GM19467 (cell line): ENCODE results near the gene CSF1.

Experiments
- ATAC-seq: cut with Tn5 transposase; IDR thresholded peaks from one replicate; pipeline ENCODE4 v1.9.1; 2021; ENCODE audit warnings: mild to moderate bottlenecking, moderate library complexity; ENCODE audit not compliant: unreplicated experiment

The CSF1 gene

DNA sequence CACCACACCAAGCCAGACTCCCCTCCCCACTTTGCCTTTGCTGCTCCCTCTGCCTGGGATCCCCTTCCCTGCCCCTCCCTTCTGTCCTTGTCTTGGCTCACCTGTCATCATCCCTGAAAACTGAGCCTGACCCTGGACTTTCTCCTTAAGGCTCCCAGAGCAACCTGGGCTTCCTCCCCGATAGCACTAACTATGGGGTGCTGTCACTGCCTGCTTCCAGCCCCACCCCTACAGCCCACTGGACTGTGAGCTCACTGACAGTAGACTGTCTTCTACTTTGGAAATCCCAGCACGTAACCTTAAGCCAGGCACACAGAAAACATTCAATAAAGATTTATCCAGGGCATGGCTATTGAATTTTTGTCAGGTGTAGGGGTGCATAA is 9.5 kb upstream of the CSF1 start:
- no peak for ATAC-seq

DNA sequence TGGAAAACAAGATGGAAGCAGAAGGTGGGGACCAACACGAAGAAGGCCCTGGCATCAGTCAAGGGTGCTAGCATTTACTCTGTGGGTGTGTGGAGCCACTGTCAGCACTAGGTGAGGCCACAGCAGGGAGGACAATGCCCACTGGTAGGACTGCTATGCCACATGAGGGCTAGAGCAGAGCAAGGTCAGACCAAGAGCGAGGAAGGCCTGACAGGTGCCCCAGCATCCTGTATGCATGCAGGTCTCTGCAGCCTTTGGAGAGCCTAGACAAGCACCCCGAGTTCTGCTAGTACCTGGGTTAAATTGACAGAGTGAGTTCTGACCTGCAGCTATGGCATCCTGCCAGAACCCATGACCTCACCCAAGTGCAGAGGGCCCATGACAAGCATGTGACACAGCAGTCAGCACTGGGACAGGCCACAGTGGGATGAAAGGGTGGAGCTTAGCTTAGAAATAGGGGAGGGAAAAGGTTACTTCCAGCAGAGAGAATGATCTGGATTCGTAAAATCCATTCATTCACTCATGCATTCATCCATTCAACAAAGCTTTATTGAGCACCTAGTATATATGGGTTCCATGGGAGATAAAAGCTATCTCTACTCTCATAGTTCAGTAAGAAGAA is 9.0 kb upstream of the CSF1 start:
- no peak for ATAC-seq

GRCh38 chr1:109902204-109902985 is 8.3 kb upstream of the CSF1 start:
- no peak for ATAC-seq

- no peak for ATAC-seq
Observed at GRCh38 chr1:109903376-109903930, 7.2 kb upstream of the CSF1 start.

DNA sequence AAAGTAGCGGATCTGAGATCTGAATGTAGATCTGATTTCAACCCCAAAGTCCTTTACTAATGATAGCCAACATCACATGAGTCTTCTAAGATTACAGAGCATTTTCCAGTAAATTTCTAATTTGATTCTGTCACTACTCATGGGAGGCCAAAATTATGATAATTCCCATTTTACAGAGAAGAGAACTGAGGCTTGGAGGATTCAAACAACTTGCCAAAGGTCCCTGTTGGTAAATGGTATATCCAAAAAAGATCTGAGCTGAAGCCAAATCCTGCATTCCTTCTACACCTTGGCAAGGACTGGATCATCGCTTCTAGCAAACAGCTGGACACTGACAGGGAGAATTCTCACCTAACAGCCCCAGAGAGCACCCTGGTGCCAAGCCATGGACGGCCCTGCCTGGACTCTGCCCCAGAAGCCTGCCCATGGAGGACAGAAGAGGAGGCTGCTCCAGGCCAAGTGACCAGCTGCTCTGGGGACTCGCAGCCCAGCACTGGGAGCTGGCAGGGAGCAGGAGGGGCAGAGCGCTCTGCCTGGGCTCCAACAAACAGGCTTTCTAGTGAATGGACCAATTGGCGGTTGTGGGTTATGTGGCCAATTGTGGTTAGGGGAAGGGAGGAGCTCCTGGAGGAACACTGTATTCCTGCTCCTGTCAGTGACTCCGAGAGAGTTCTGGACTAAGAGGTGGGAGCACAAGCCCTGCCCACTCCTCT is 6.4 kb upstream of the CSF1 start:
- ATAC-seq: no peak

- no peak for ATAC-seq
Observed at GRCh38 chr1:109905491-109905890, 5.2 kb upstream of the CSF1 start.

- ATAC-seq: peak; percentile 87
Observed at GRCh38 chr1:109906160-109906838, 4.3 kb upstream of the CSF1 start.

DNA sequence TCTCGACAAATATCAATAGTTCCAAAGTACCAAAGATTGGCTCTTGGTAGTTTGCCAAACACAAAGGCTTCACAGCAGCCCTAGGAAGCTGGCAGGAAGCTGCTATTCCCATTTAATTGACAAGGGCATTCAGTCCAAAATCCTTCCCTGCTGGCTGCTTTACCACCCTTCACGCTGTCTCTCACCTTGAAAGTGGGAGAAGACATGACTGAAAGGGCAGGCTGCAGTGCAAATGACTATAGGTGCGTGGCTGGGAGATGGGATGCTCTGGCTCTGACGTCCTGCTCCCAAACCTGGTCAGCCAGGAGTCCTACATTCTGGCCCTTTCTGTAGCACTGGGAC is 3.8 kb upstream of the CSF1 start:
- no peak for ATAC-seq

GRCh38 chr1:109907190-109907774 is 3.4 kb upstream of the CSF1 start:
- ATAC-seq: no peak

- no peak for ATAC-seq
Observed at GRCh38 chr1:109908836-109909235, 1.8 kb upstream of the CSF1 start.

DNA sequence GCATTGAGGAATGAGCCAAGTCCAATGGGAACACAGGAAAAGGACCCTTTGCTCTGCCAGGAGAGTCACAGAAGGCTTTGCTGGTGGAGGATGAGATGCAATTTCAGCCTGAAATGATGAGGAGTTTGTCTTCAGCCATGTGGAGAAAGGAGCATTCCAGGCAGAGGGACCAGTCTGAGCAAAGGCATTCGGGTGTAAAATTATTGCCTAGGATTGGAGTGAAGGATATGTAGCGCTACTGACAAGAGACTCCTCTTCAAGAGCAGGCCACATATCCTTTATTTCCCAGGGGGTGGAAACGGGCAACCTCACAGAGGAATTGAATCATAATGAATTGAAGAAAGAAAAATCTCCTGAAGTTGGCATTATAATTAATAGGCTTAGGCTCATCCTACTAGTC is 1.1 kb upstream of the CSF1 start:
- no peak for ATAC-seq

DNA sequence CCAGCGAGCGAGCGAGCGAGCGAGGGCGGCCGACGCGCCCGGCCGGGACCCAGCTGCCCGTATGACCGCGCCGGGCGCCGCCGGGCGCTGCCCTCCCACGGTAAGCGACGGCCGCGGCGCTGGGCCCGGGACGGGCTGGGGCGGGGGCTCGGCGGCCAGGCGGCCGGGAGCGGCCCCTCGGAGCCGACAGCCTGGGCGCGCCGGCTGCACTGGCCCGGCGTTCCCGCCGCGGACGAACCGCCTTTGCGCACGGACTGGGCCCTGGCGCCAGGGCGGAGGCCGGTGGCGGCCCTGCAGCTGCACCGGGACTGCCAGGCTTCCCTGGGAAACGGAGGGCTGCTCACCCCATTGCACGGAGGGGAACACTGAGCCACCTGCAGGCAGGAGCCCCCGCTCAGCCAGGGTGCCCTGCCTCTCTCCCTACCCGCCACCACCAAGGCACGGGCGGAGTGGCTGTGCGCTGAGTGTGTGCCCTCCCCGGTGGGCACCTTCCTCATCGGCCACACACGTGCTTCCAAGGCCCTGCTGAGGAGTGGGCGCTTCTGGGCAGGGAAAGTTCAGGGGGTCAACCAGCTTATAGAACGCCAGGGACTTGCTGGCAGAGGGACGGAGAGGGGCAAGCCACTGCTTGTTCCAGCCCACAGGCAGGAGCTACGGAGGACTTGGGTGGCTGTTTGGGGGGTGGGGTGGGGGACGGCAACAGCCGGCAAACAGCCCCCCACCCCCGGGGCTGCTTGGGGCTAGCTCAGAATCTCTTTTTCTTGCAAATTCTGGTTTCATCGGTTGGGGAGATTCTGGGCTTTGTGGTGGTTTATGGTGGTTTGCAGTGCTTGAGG is 532 bp downstream of the CSF1 start:
- no peak for ATAC-seq

GRCh38 chr1:109912214-109912861 is 1.7 kb downstream of the CSF1 start:
- ATAC-seq: no peak

DNA sequence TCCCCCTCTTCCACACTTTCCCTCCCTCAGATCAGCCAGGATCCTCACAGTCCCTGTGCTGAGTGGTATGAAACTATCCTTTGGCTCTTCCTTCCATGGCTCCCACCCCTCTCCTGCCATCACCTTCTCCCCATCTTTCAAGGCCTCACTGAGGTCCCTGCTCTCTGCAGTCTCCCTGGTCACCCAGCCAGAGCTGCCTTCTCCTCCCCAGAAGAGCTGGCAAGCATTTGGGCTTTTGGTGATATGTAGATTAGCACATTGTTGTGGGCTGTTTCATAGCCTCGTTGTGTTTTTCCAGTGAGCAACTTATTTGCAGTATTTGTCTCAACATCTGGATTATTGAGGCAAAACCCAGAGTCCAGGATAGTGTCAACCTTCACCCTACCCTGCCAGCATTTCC is 2.2 kb downstream of the CSF1 start:
- ATAC-seq: no peak

- ATAC-seq: no peak
Observed at GRCh38 chr1:109913360-109913879, 2.8 kb downstream of the CSF1 start.

DNA sequence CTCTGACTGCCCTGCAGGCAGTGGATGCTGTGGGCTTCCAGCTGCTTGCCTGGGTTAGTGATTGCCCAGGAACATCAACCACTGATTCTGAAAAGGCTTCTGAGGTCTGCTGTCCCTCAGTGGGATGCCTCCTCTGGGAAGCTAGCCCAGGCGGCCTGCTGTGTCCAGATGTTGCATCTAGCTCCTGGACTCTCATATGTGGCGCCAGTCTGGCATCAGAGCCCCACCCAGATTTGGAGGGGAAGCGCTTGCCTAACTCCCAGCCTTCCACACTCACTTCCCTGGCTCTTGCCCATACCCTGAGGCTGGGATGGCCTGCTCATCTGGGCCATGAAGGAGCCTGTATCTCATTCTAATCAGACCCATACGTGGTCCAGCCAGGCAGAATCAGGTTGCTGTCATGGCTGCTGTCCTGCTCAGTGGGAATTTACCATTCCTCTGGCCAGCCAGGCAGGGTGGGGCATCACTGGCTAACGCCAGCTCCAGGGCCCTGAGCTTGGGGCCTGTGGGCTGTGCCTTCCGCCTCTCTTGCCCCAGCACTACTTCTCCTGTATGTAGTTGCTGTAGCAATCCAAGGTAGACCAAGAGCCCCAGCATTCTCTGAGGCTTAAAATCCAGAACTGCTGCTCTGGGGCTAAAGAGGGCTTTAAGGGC is 4.1 kb downstream of the CSF1 start:
- no peak for ATAC-seq

DNA sequence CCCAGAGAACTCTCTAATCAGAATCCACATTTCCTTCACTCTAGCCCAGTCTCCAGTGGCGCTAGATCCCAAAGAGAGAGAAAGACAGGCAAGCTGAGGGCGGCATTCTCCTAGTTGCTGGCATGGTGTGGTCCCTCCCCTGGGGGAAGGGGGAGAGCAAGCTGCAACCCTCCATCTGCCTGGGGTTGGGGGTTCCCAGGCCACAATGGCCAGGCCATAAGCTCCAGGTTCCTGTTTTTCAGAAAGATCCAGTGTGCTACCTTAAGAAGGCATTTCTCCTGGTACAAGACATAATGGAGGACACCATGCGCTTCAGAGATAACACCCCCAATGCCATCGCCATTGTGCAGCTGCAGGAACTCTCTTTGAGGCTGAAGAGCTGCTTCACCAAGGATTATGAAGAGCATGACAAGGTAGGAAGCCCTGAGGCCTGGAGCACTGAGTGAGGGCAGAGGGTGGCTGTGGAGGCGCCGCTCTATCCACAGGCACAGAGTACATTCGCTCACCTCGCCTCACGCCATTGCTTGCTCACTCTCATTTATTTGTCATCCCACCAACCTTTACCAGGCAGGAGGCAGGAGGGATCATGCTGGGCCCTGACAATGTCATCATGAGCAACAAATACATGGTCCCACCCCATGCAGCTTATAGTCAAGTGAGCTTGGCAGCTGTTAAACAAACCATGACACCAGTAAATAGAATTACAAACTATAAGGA is 6.6 kb downstream of the CSF1 start:
- ATAC-seq: no peak
